H1 (cell line): ENCODE data around the gene TXNRD3. TPM values are rescaled to one million over a fixed set of nuclear protein-coding genes. Genes with fewer than 3 reads are reported as not detected.

ENCODE experiments used
- CTCF ChIA-PET: fragments of 300-600 bp; sonication (Branson Sonifier 250); formaldehyde crosslinking; loops from one replicate; lab custom pipeline; 2021; ENCODE audit not compliant: partially characterized antibody; lab: Charles Lee
- POLR2A ChIA-PET: fragments of 300-600 bp; sonication (Branson Sonifier 250); formaldehyde crosslinking; loops from one replicate; lab custom pipeline; 2021; ENCODE audit warnings: inconsistent platforms; ENCODE audit not compliant: partially characterized antibody; lab: Charles Lee
- DNase-seq, 2 experiments: peaks; one replicate each; pipeline versions ENCODE4 v3.0.0 to v3.0.0-alpha.2; 2010 to 2022; ENCODE audit warnings: low spot score in 2 of 2, low read depth in 1 of 2, mixed read lengths in 1 of 2
- FAIRE-seq: peaks from 2 replicates; lab custom pipeline; 2011; peaks lifted over from hg19 to GRCh38; lab: Jason Lieb, UNC
- H2AFZ ChIP-seq: 2 replicates; pipeline ENCODE4 v1.8.1; 2012; ENCODE audit warnings: low read length, inconsistent platforms
- H2AK5ac ChIP-seq: 2 replicates; pipeline ENCODE4 v1.6.1; 2013; ENCODE audit warnings: low read depth, low read length
- H2BK120ac ChIP-seq: replicated peaks from 2 replicates; pipeline ENCODE3; 2013; ENCODE audit warnings: low read depth, low read length, inconsistent platforms
- H2BK12ac ChIP-seq: 2 replicates; pipeline ENCODE4 v1.6.1; 2013; ENCODE audit warnings: low read depth, low read length
- H2BK15ac ChIP-seq: 2 replicates; pipeline ENCODE4 v1.6.1; 2013; ENCODE audit warnings: low read length
- H2BK20ac ChIP-seq: 2 replicates; pipeline ENCODE4 v1.6.1; 2013; ENCODE audit warnings: low read length
- H2BK5ac ChIP-seq: 2 replicates; pipeline ENCODE4 v1.6.1; 2013; ENCODE audit warnings: low read depth, low read length
- H3K14ac ChIP-seq: 2 replicates; pipeline ENCODE4 v1.6.1; 2013; ENCODE audit warnings: inconsistent platforms; ENCODE audit not compliant: insufficient read length
- H3K18ac ChIP-seq: 2 replicates; pipeline ENCODE4 v1.6.1; 2013; ENCODE audit warnings: low read length; ENCODE audit errors: extremely low read depth
- H3K23ac ChIP-seq: 2 replicates; pipeline ENCODE4 v1.6.1; 2013; ENCODE audit warnings: inconsistent platforms; ENCODE audit not compliant: insufficient read length
- H3K23me2 ChIP-seq: 2 replicates; pipeline ENCODE4 v1.6.1; 2013; ENCODE audit warnings: low read depth, low read length
- H3K27ac ChIP-seq: 2 replicates; pipeline ENCODE4 v1.6.1; 2011; ENCODE audit warnings: low read depth, low read length, inconsistent platforms
- H3K27me3 ChIP-seq, 4 experiments: replicated peaks in 1 of 4; 1 replicate in 1 of 4; 2 replicates in 3 of 4; pipeline versions ENCODE4 v1.6.1 to v1.8.1; 2011 to 2013; ENCODE audit warnings: low read length in 3 of 4, mild to moderate bottlenecking in 3 of 4, inconsistent platforms in 2 of 4, mixed read lengths in 2 of 4, moderate library complexity in 1 of 4; ENCODE audit not compliant: control insufficient read depth in 3 of 4, insufficient read depth in 3 of 4; ENCODE audit errors: extremely low read depth in 1 of 4
- H3K36me3 ChIP-seq, 4 experiments: 2 replicates each; pipeline versions ENCODE4 v1.6.1 to v1.8.1; 2011 to 2013; ENCODE audit warnings: mild to moderate bottlenecking in 4 of 4, low read length in 3 of 4, moderate library complexity in 2 of 4, control low read depth in 1 of 4, inconsistent platforms in 1 of 4; ENCODE audit not compliant: insufficient read depth in 4 of 4, control insufficient read depth in 2 of 4
- H3K4ac ChIP-seq: replicated peaks from 2 replicates; pipeline ENCODE3; 2013; ENCODE audit warnings: low read length, low read depth, mixed read lengths, inconsistent platforms; ENCODE audit not compliant: insufficient read length
- H3K4me1 ChIP-seq, 4 experiments: replicated peaks in 1 of 4; 1 replicate in 1 of 4; 2 replicates in 3 of 4; pipeline versions ENCODE4 v1.6.1 to v1.8.1; 2011 to 2013; ENCODE audit warnings: low read length in 3 of 4, inconsistent platforms in 2 of 4, mixed read lengths in 1 of 4; ENCODE audit not compliant: insufficient read depth in 4 of 4, control insufficient read depth in 3 of 4
- H3K4me2 ChIP-seq, 2 experiments: 2 replicates each; pipeline versions ENCODE4 v1.6.1 to v1.8.1; 2011 to 2013; ENCODE audit warnings: low read depth in 2 of 2, low read length in 2 of 2, control low read depth in 1 of 2, inconsistent platforms in 1 of 2, mild to moderate bottlenecking in 1 of 2; ENCODE audit not compliant: insufficient read depth in 1 of 2
- H3K4me3 ChIP-seq, 4 experiments: fragments of 200-600, 300-600 bp in 1 of 4; sonication (generic), shearing (Covaris generic), sonication (Bioruptor Twin) in 1 of 4; 2 replicates each; pipeline versions ENCODE4 v1.5.1 to v1.8.1; 2011 to 2016; ENCODE audit warnings: low read length in 4 of 4, low read depth in 3 of 4, control low read depth in 2 of 4, inconsistent platforms in 2 of 4, mild to moderate bottlenecking in 2 of 4, mixed read lengths in 1 of 4, moderate library complexity in 1 of 4; ENCODE audit not compliant: insufficient read depth in 2 of 4; ENCODE audit errors: extremely low read depth in 1 of 4
- H3K56ac ChIP-seq: replicated peaks from 2 replicates; pipeline ENCODE3; 2013; ENCODE audit warnings: low read depth, mild to moderate bottlenecking, mixed read lengths, low read length, inconsistent platforms; ENCODE audit not compliant: insufficient read length
- H3K79me1 ChIP-seq: 2 replicates; pipeline ENCODE4 v1.6.1; 2013; ENCODE audit warnings: low read depth, low read length, control low read depth
- H3K79me2 ChIP-seq, 2 experiments: 2 replicates each; pipeline versions ENCODE4 v1.6.1 to v1.8.1; 2012 to 2013; ENCODE audit warnings: low read length in 2 of 2, mild to moderate bottlenecking in 2 of 2, inconsistent platforms in 1 of 2; ENCODE audit not compliant: insufficient read depth in 2 of 2, control insufficient read depth in 1 of 2
- H3K9ac ChIP-seq, 4 experiments: replicated peaks in 1 of 4; 1 replicate in 1 of 4; 2 replicates in 3 of 4; pipeline versions ENCODE4 v1.6.1 to v1.8.1; 2011 to 2013; ENCODE audit warnings: low read depth in 3 of 4, low read length in 3 of 4, control low read depth in 2 of 4, mild to moderate bottlenecking in 2 of 4, moderate library complexity in 2 of 4, inconsistent platforms in 1 of 4; ENCODE audit errors: extremely low read depth in 1 of 4
- H3K9me3 ChIP-seq, 2 experiments: 2 replicates each; pipeline versions ENCODE4 v1.6.1 to v1.8.1; 2012 to 2013; ENCODE audit warnings: mild to moderate bottlenecking in 2 of 2, moderate library complexity in 2 of 2, control low read depth in 1 of 2, inconsistent platforms in 1 of 2, low read depth in 1 of 2, low read length in 1 of 2, mixed read lengths in 1 of 2; ENCODE audit not compliant: insufficient read depth in 2 of 2
- H4K20me1 ChIP-seq, 2 experiments: replicated peaks in 1 of 2; 2 replicates each; pipeline versions ENCODE3 to v1.8.1; 2011 to 2013; ENCODE audit warnings: inconsistent platforms in 2 of 2, low read length in 2 of 2, mild to moderate bottlenecking in 1 of 2; ENCODE audit not compliant: insufficient read depth in 2 of 2, control insufficient read depth in 1 of 2
- H4K5ac ChIP-seq: 2 replicates; pipeline ENCODE4 v1.6.1; 2013; ENCODE audit warnings: low read length, low read depth, mixed read lengths, inconsistent platforms; ENCODE audit not compliant: insufficient read length
- H4K8ac ChIP-seq: 2 replicates; pipeline ENCODE4 v1.8.0; 2013; ENCODE audit warnings: mild to moderate bottlenecking, moderate library complexity, low read length, inconsistent platforms; ENCODE audit not compliant: insufficient read depth; ENCODE audit errors: extremely low read depth
- H4K91ac ChIP-seq: replicated peaks from 2 replicates; pipeline ENCODE3; 2013; ENCODE audit warnings: low read length, mixed read lengths, inconsistent platforms; ENCODE audit not compliant: insufficient read length
- BCL11A ChIP-seq, 2 experiments: IDR thresholded peaks; one replicate each; pipeline ENCODE4 v1.6.1; 2011; ENCODE audit warnings: low read depth in 2 of 2, low read length in 2 of 2, mild to moderate bottlenecking in 2 of 2
- EZH2 ChIP-seq: fragments of 200-600 bp; sonication (generic); IDR thresholded peaks from 2 replicates; pipeline ENCODE4 v1.7.1; 2012; ENCODE audit warnings: low read depth, mild to moderate bottlenecking, moderate library complexity, low read length, inconsistent platforms; ENCODE audit not compliant: severe bottlenecking
- MAFK ChIP-seq: IDR thresholded peaks from 2 replicates; pipeline ENCODE4 v1.6.1; 2012; ENCODE audit warnings: low read depth, mild to moderate bottlenecking, improper control_type of control experiment, low read length
- RXRA ChIP-seq: IDR thresholded peaks from 2 replicates; pipeline ENCODE4 v1.6.1; 2011; ENCODE audit warnings: low read depth, mild to moderate bottlenecking, low read length, moderate library complexity; ENCODE audit not compliant: insufficient read depth
- SIX5 ChIP-seq: IDR thresholded peaks from 2 replicates; pipeline ENCODE4 v1.6.1; 2011; ENCODE audit warnings: mild to moderate bottlenecking, low read depth, low read length
- SRF ChIP-seq: IDR thresholded peaks from 2 replicates; pipeline ENCODE4 v1.6.1; 2011; ENCODE audit warnings: mild to moderate bottlenecking, low read depth, low read length, moderate library complexity
- TAF1 ChIP-seq: IDR thresholded peaks from 2 replicates; pipeline ENCODE4 v1.6.1; 2011; ENCODE audit warnings: mild to moderate bottlenecking, low read depth, low read length
- TCF12 ChIP-seq: IDR thresholded peaks from 2 replicates; pipeline ENCODE4 v1.6.1; 2011; ENCODE audit warnings: low read depth, mild to moderate bottlenecking, low read length
- ZNF274 ChIP-seq: IDR thresholded peaks from 2 replicates; pipeline ENCODE4 v1.7.0; 2012; ENCODE audit warnings: low read length, borderline replicate concordance; ENCODE audit errors: extremely low read depth
- WGBS, 2 experiments: shearing (Covaris generic) in 1 of 2; methylation state at CpG; one replicate each; pipeline versions ENCODE4 v1.1.6 to v1.1.7; 2013 to 2015; ENCODE audit warnings: low lambda C conversion rate in 2 of 2, mixed read lengths in 2 of 2, inconsistent platforms in 1 of 2, low coverage in 1 of 2, missing lambda C conversion rate in 1 of 2; ENCODE audit not compliant: insufficient replicate concordance in 2 of 2, insufficient coverage in 1 of 2, insufficient read length in 1 of 2; ENCODE audit errors: extremely low coverage in 1 of 2, missing lambda C conversion rate in 1 of 2; 5-methylcytosine and 5-hydroxymethylcytosine counted together
- polyA plus RNA-seq, 7 experiments: library from polyadenylated mRNA; depleted of rRNA in 3 of 7; stranded (reverse) in 5 of 7; unstranded in 2 of 7; fragments of >200 nt in 5 of 7; fragments of 200-250 nt in 2 of 7; gene quantifications; 1 replicate in 5 of 7; 2 replicates in 1 of 7; 4 replicates in 1 of 7; pipeline versions ENCODE4 v1.2.1 to v1.2.3, GENCODE V29; 2011 to 2013; ENCODE audit warnings: missing spikeins in 2 of 7, mixed read lengths in 2 of 7
- total RNA-seq: library from RNA; stranded (reverse); fragmentation: NEBNext Ultra II Directional; extraction: Animal tissue kit (Norgen Biotek cat#: 25700); gene quantifications from 2 replicates; pipeline ENCODE4 v1.2.1, GENCODE V29; 2021

TXNRD3 gene
- total and polyA plus RNA-seq, 2 of the 8 experiments (the other 6 are each of a cell fraction or from before 2014, with no cell fraction given) = 3.4 to 4.3 TPM

- no peak overlapping the region for H2AFZ ChIP-seq
- peaks cover 0 to 2% of the 10 kb centered on the region in 2 experiments for H4K20me1 ChIP-seq
- H3K9me3 ChIP-seq = peaks cover 0 to 2% of the 10 kb centered on the region in 2 experiments; a peak in 1 of 4 replicates
- no peak overlapping the region for H3K4me3 ChIP-seq
- H2BK15ac ChIP-seq = 0 out of 2 replicates have a peak overlapping the region, but pooled peaks have one; percentile 0
- no peak overlapping the region for H2BK5ac ChIP-seq
- H3K56ac ChIP-seq = no peak overlapping the region
- no peak overlapping the region for H2AK5ac ChIP-seq
- ChIA-PET CTCF (interaction anchor here (1.4 kb wide), 1 partner anchor 140 kb away, joined by 4 read pairs; the partner anchor contains the start of gene CHST13), POLR2A (no interaction called here)
- no peak overlapping the region for H3K4ac ChIP-seq
- no peak overlapping the region for H3K23ac ChIP-seq
- no peak overlapping the region for H3K27ac ChIP-seq
- no peak overlapping the region for H4K91ac ChIP-seq
- no peak for DNase-seq
- FAIRE-seq = no peak
- H3K18ac ChIP-seq = no peak overlapping the region
- H2BK120ac ChIP-seq = no peak overlapping the region
- no peak overlapping the region for H4K8ac ChIP-seq
- H3K27me3 ChIP-seq = peaks cover 0 to 2% (median 0%) of the 10 kb centered on the region in 4 experiments; a peak in 2 of 7 replicates
- H3K4me2 ChIP-seq = no peak overlapping the region
- TF ChIP-seq RXRA (no peak), SIX5 (no peak), MAFK (no peak), SRF (no peak), ZNF274 (no peak), TCF12 (no peak), BCL11A (IDR thresholded peaks at IDR 0.05; ENCODE audit: low read depth in 2 of 2, low read length in 2 of 2) (no peak), EZH2 (no peak), TAF1 (no peak)
- TF ChIP-seq, all 59 proteins: peak for 0
- H3K79me1 ChIP-seq = no peaks in the 10 kb centered on the region
- 79% methylated on average over 4 of the region's 4 CpGs; no CpG with 5 or more reads in 1 of the 2 experiments for WGBS, 2 experiments
- H2BK12ac ChIP-seq = no peak overlapping the region
- H3K23me2 ChIP-seq = no peaks in the 10 kb centered on the region
- H3K36me3 ChIP-seq = no peaks in the 10 kb centered on the region
- H3K14ac ChIP-seq = no peak overlapping the region
- H3K4me1 ChIP-seq = no peaks in the 10 kb centered on the region; a peak in 2 of 7 replicates
- H4K5ac ChIP-seq = no peak overlapping the region
- H3K9ac ChIP-seq = no peak overlapping the region; a peak in 2 of 7 replicates
- no peaks in the 10 kb centered on the region for H3K79me2 ChIP-seq
- no peak overlapping the region for H2BK20ac ChIP-seq
Observed at GRCh38 chr3:126663257-126663656, 8.3 kb upstream of the TXNRD3 start.
